SH-SY5Y (cell line): ENCODE measurements around the gene TNFSF11.

Experiments used
- GATA2 ChIP-seq: IDR thresholded peaks from 2 replicates; pipeline ENCODE4 v1.6.1; 2011; ENCODE audit warnings: mild to moderate bottlenecking, low read depth, low read length
- GATA3 ChIP-seq: IDR thresholded peaks from 2 replicates; pipeline ENCODE4 v1.6.1; 2011; ENCODE audit warnings: low read depth, mild to moderate bottlenecking, low read length, moderate library complexity

GRCh38 chr13:42600943-42601342 lies 27.0 kb downstream of the TNFSF11 start:
- TF ChIP-seq GATA2: no peak
- no peak for TF ChIP-seq GATA3
